H9 (cell line): ENCODE results near the gene MTARC2. TPM values are rescaled to one million over a fixed set of nuclear protein-coding genes. Genes with fewer than 3 reads are reported as not detected.
A peak's percentile ranks its signal among the peaks of the same experiment; 100 is the strongest.

ENCODE experiments used
- DNase-seq: peaks from one replicate; pipeline ENCODE4 v3.0.0-alpha.2; 2017
- H2AFZ ChIP-seq: one replicate; pipeline ENCODE4 v1.6.1; 2013; ENCODE audit warnings: mild to moderate bottlenecking, low read length, control low read depth, moderate library complexity
- H2AK5ac ChIP-seq: 2 replicates; pipeline ENCODE4 v1.6.1; 2013; ENCODE audit warnings: low read length, control low read depth, mixed read lengths; ENCODE audit not compliant: insufficient read length
- H2BK120ac ChIP-seq: one replicate; pipeline ENCODE4 v1.6.1; 2013; ENCODE audit warnings: low read depth, mild to moderate bottlenecking, low read length, control low read depth, inconsistent platforms; ENCODE audit not compliant: poor library complexity, severe bottlenecking
- H2BK12ac ChIP-seq: 2 replicates; pipeline ENCODE4 v1.6.1; 2013; ENCODE audit warnings: low read length, control low read depth, mixed read lengths, low read depth; ENCODE audit not compliant: insufficient read length
- H2BK15ac ChIP-seq: 2 replicates; pipeline ENCODE4 v1.6.1; 2013; ENCODE audit warnings: low read depth, low read length, control low read depth
- H2BK20ac ChIP-seq: one replicate; pipeline ENCODE4 v1.6.1; 2013; ENCODE audit warnings: low read depth, mild to moderate bottlenecking, low read length, control low read depth, inconsistent platforms; ENCODE audit not compliant: poor library complexity, severe bottlenecking
- H2BK5ac ChIP-seq: 2 replicates; pipeline ENCODE4 v1.6.1; 2013; ENCODE audit warnings: low read length, control low read depth, mixed read lengths; ENCODE audit not compliant: insufficient read length
- H3K14ac ChIP-seq: 2 replicates; pipeline ENCODE4 v1.6.1; 2013; ENCODE audit warnings: low read length, control low read depth; ENCODE audit not compliant: insufficient read depth
- H3K18ac ChIP-seq: 2 replicates; pipeline ENCODE4 v1.6.1; 2013; ENCODE audit warnings: low read depth, mild to moderate bottlenecking, mixed read lengths, low read length, control low read depth; ENCODE audit not compliant: insufficient read length
- H3K23ac ChIP-seq: 2 replicates; pipeline ENCODE4 v1.6.1; 2013; ENCODE audit warnings: low read length, control low read depth, mixed read lengths, low read depth; ENCODE audit not compliant: insufficient read length
- H3K23me2 ChIP-seq: 2 replicates; pipeline ENCODE4 v1.6.1; 2013; ENCODE audit warnings: low read depth, mild to moderate bottlenecking, mixed read lengths, low read length, control low read depth; ENCODE audit not compliant: insufficient read length, poor library complexity, severe bottlenecking
- H3K27ac ChIP-seq: 2 replicates; pipeline ENCODE4 v1.5.1; 2013; ENCODE audit warnings: low read length, control low read depth, mixed read lengths, low read depth; ENCODE audit not compliant: insufficient read length
- H3K27me3 ChIP-seq: 2 replicates; pipeline ENCODE4 v1.6.1; 2013; ENCODE audit warnings: low read length, control low read depth, inconsistent platforms; ENCODE audit not compliant: insufficient read depth
- H3K4ac ChIP-seq: 2 replicates; pipeline ENCODE4 v1.6.1; 2013; ENCODE audit warnings: low read depth, mild to moderate bottlenecking, control low read depth, inconsistent platforms, low read length, moderate library complexity
- H3K4me1 ChIP-seq: 2 replicates; pipeline ENCODE4 v1.6.1; 2013; ENCODE audit warnings: low read length, control low read depth, inconsistent platforms; ENCODE audit not compliant: insufficient read depth
- H3K4me2 ChIP-seq: 2 replicates; pipeline ENCODE4 v1.6.1; 2013; ENCODE audit warnings: low read length, control low read depth, mixed read lengths; ENCODE audit not compliant: insufficient read length, insufficient read depth
- H3K56ac ChIP-seq: 2 replicates; pipeline ENCODE4 v1.6.1; 2013; ENCODE audit warnings: low read depth, mild to moderate bottlenecking, mixed read lengths, low read length, control low read depth; ENCODE audit not compliant: insufficient read length
- H3K79me1 ChIP-seq: 2 replicates; pipeline ENCODE4 v1.6.1; 2013; ENCODE audit warnings: low read depth, mild to moderate bottlenecking, moderate library complexity, low read length, control low read depth, inconsistent platforms; ENCODE audit not compliant: insufficient read depth, poor library complexity, severe bottlenecking
- H3K79me2 ChIP-seq: 2 replicates; pipeline ENCODE4 v1.6.1; 2013; ENCODE audit warnings: low read length, control low read depth, inconsistent platforms; ENCODE audit not compliant: insufficient read depth
- H3K9ac ChIP-seq: 2 replicates; pipeline ENCODE4 v1.6.1; 2013; ENCODE audit warnings: low read length, control low read depth, mixed read lengths; ENCODE audit not compliant: insufficient read length; ENCODE audit errors: extremely low read depth
- H3K9me3 ChIP-seq: one replicate; pipeline ENCODE4 v1.6.1; 2013; ENCODE audit warnings: low read depth, low read length, inconsistent platforms; ENCODE audit not compliant: control insufficient read depth
- H3T11ph ChIP-seq: one replicate; pipeline ENCODE4 v1.6.1; 2013; ENCODE audit warnings: mild to moderate bottlenecking, low read length, control low read depth, inconsistent platforms
- H4K20me1 ChIP-seq: one replicate; pipeline ENCODE4 v1.6.1; 2013; ENCODE audit not compliant: control insufficient read depth, insufficient read length, insufficient read depth
- H4K5ac ChIP-seq: 2 replicates; pipeline ENCODE4 v1.6.1; 2013; ENCODE audit warnings: low read depth, mild to moderate bottlenecking, mixed read lengths, low read length, control low read depth; ENCODE audit not compliant: insufficient read length
- H4K8ac ChIP-seq: replicated peaks from 2 replicates; pipeline ENCODE4 v1.6.1; 2013; ENCODE audit warnings: low read length, control low read depth, mixed read lengths, low read depth; ENCODE audit not compliant: insufficient read length
- H4K91ac ChIP-seq: 2 replicates; pipeline ENCODE4 v1.6.1; 2013; ENCODE audit warnings: low read depth, mild to moderate bottlenecking, moderate library complexity, mixed read lengths, low read length, control low read depth; ENCODE audit not compliant: insufficient read length
- H3K27ac Mint-ChIP-seq, 3 experiments: 2 replicates in 2 of 3; 3 replicates in 1 of 3; pipeline ENCODE4 v1.8.0; 2020 to 2021; ENCODE audit warnings: mixed read lengths in 3 of 3, mild to moderate bottlenecking in 1 of 3, moderate library complexity in 1 of 3
- H3K27me3 Mint-ChIP-seq: 2 replicates; pipeline ENCODE4 v1.8.0; 2021; ENCODE audit warnings: low read depth, mild to moderate bottlenecking, moderate library complexity, mixed read lengths
- H3K36me3 Mint-ChIP-seq, 3 experiments: 2 replicates in 2 of 3; 3 replicates in 1 of 3; pipeline ENCODE4 v1.8.0; 2020 to 2021; ENCODE audit warnings: low read depth in 3 of 3, mixed read lengths in 3 of 3; ENCODE audit not compliant: insufficient read depth in 1 of 3
- H3K4me1 Mint-ChIP-seq, 2 experiments: 2 replicates each; pipeline ENCODE4 v1.8.0; 2020; ENCODE audit warnings: mixed read lengths in 2 of 2
- H3K4me3 Mint-ChIP-seq, 2 experiments: 2 replicates in 1 of 2; 3 replicates in 1 of 2; pipeline ENCODE4 v1.8.0; 2020 to 2021; ENCODE audit warnings: mild to moderate bottlenecking in 2 of 2, mixed read lengths in 2 of 2, moderate library complexity in 1 of 2
- H3K9me3 Mint-ChIP-seq, 2 experiments: 2 replicates in 1 of 2; 3 replicates in 1 of 2; pipeline ENCODE4 v1.8.0; 2020; ENCODE audit warnings: mild to moderate bottlenecking in 2 of 2, mixed read lengths in 2 of 2, moderate library complexity in 1 of 2
- WGBS: extraction: QIAGEN DNeasy Blood & Tissue Kit; methylation state at CpG from one replicate; pipeline ENCODE4 v1.1.7; 2013; ENCODE audit warnings: missing lambda C conversion rate, low lambda C conversion rate, mixed read lengths; ENCODE audit not compliant: insufficient read length; ENCODE audit errors: extremely low coverage; 5-methylcytosine and 5-hydroxymethylcytosine counted together
- total RNA-seq: library from RNA; stranded (reverse); gene quantifications from 2 replicates; pipeline ENCODE4 v1.2.1, GENCODE V29; 2021
- TF ChIP-seq, protein P1 (sequence below): fragments of 200-600 bp; sonication (generic); conservative IDR thresholded peaks from 3 replicates; pipeline ENCODE4 v1.8.0; 2021; ENCODE audit warnings: antibody characterized with exemption, mild to moderate bottlenecking

MTARC2 gene
- total RNA-seq, 1 experiment from 2014 or later: 7.7 TPM

DNA sequence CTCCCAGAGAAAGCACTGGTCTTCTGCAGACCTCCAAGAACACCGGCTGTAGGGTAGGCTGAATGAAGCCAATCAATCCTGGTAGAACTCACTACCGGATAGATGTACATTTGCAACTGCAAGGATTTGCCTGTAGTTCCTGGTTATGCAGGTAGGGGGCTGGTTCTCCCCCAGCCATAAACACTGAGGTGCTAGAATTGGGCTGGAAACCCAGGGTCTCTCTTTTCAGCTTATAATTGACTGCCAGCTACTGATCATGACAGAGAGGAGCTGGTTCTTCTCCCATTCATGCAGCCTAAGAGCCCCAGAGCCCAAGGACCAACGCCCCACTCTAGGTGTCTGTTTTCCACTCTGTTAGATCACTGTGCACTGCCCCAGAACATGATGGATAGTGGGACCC lies 21.5 kb upstream of the MTARC2 start:
- no peak overlapping the region for H2AK5ac ChIP-seq
- no peak overlapping the region for H2BK5ac ChIP-seq
- H3K4me3 Mint-ChIP-seq: no peak overlapping the region
- H3K27me3 Mint-ChIP-seq: peaks cover 27% of the 10 kb centered on the region
- H3K14ac ChIP-seq: no peak overlapping the region
- no peaks in the 10 kb centered on the region for H4K20me1 ChIP-seq
- TF ChIP-seq, protein P1, sequence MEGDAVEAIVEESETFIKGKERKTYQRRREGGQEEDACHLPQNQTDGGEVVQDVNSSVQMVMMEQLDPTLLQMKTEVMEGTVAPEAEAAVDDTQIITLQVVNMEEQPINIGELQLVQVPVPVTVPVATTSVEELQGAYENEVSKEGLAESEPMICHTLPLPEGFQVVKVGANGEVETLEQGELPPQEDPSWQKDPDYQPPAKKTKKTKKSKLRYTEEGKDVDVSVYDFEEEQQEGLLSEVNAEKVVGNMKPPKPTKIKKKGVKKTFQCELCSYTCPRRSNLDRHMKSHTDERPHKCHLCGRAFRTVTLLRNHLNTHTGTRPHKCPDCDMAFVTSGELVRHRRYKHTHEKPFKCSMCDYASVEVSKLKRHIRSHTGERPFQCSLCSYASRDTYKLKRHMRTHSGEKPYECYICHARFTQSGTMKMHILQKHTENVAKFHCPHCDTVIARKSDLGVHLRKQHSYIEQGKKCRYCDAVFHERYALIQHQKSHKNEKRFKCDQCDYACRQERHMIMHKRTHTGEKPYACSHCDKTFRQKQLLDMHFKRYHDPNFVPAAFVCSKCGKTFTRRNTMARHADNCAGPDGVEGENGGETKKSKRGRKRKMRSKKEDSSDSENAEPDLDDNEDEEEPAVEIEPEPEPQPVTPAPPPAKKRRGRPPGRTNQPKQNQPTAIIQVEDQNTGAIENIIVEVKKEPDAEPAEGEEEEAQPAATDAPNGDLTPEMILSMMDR: peak; percentile 66
- H3K4me1 Mint-ChIP-seq: no peaks in the 10 kb centered on the region
- H4K8ac ChIP-seq: no peak overlapping the region
- H2BK12ac ChIP-seq: no peak overlapping the region
- no peak overlapping the region for H3K9ac ChIP-seq
- no peak overlapping the region for H3K18ac ChIP-seq
- no peaks in the 10 kb centered on the region for H3K79me2 ChIP-seq
- no peak overlapping the region for H2AFZ ChIP-seq
- no peak overlapping the region for H3K27ac Mint-ChIP-seq
- H3K56ac ChIP-seq: no peak overlapping the region
- no peak overlapping the region for H3T11ph ChIP-seq
- no peak overlapping the region for H2BK15ac ChIP-seq
- no peaks in the 10 kb centered on the region for H3K79me1 ChIP-seq
- no peak overlapping the region for H3K27ac ChIP-seq
- no peak overlapping the region for H4K91ac ChIP-seq
- H3K23me2 ChIP-seq: no peaks in the 10 kb centered on the region
- no peak overlapping the region for H2BK20ac ChIP-seq
- no peaks in the 10 kb centered on the region for H3K27me3 ChIP-seq
- no peaks in the 10 kb centered on the region for H3K9me3 Mint-ChIP-seq
- no peak overlapping the region for H3K23ac ChIP-seq
- no peaks in the 10 kb centered on the region; a peak in 1 of 7 replicates for H3K36me3 Mint-ChIP-seq
- no peak overlapping the region for H3K4me2 ChIP-seq
- WGBS: no CpG with 5 or more reads among the region's 3 CpGs
- no peak overlapping the region for H4K5ac ChIP-seq
- no peaks in the 10 kb centered on the region for H3K9me3 ChIP-seq
- H3K4me1 ChIP-seq: no peaks in the 10 kb centered on the region
- H3K4ac ChIP-seq: no peak overlapping the region
- no peak overlapping the region for H2BK120ac ChIP-seq
- DNase-seq: no peak
